HG03520 (cell line): Measurements from ENCODE around the gene DPH1.

Experiments used
- ATAC-seq: cut with Tn5 transposase; IDR thresholded peaks from one replicate; pipeline ENCODE4 v1.9.1; 2021; ENCODE audit warnings: mild to moderate bottlenecking, moderate library complexity; ENCODE audit not compliant: unreplicated experiment

The DPH1 gene

GRCh38 chr17:2048805-2049204 lies 18.9 kb downstream of the DPH1 start:
- no peak for ATAC-seq

- peak; percentile 48 for ATAC-seq
These were observed 19.7 kb downstream of the DPH1 start for GRCh38 chr17:2049333-2050299.

GRCh38 chr17:2050300-2051060 lies 20.5 kb downstream of the DPH1 start:
- peak; percentile 5 for ATAC-seq

- no peak for ATAC-seq
These were observed 21.3 kb downstream of the DPH1 start for GRCh38 chr17:2051061-2051932.

GRCh38 chr17:2051933-2052559 lies 22.1 kb downstream of the DPH1 start:
- ATAC-seq: no peak

- ATAC-seq: no peak
These were observed 23.7 kb downstream of the DPH1 start for GRCh38 chr17:2053380-2054261.

- ATAC-seq: no peak
These were observed 24.2 kb downstream of the DPH1 start for GRCh38 chr17:2054262-2054511.

GRCh38 chr17:2054512-2055291 lies 24.7 kb downstream of the DPH1 start, which contains the start of gene HIC1:
Gene HIC1 (plus strand): TSS chr17:2055103. CDS start chr17:2056691, 1,588 bp downstream.
- peak; percentile 35 for ATAC-seq

- peak; percentile 3 for ATAC-seq
These were observed 25.6 kb downstream of the DPH1 start for GRCh38 chr17:2055292-2056205.

- no peak for ATAC-seq
These were observed 26.5 kb downstream of the DPH1 start for GRCh38 chr17:2056206-2057174.

GRCh38 chr17:2057175-2057759 lies 27.3 kb downstream of the DPH1 start:
- ATAC-seq: no peak

- ATAC-seq: no peak
These were observed 28.0 kb downstream of the DPH1 start for GRCh38 chr17:2057760-2058585.

- no peak for ATAC-seq
These were observed 28.9 kb downstream of the DPH1 start for GRCh38 chr17:2058586-2059546.
